ENCODE results near the gene BIVM.
"Not testable (repeated sequence)": the region's sequence is repeated elsewhere in the genome, so short reads cannot be mapped to it uniquely, and the experiment has no call there.

Gene BIVM

DNA sequence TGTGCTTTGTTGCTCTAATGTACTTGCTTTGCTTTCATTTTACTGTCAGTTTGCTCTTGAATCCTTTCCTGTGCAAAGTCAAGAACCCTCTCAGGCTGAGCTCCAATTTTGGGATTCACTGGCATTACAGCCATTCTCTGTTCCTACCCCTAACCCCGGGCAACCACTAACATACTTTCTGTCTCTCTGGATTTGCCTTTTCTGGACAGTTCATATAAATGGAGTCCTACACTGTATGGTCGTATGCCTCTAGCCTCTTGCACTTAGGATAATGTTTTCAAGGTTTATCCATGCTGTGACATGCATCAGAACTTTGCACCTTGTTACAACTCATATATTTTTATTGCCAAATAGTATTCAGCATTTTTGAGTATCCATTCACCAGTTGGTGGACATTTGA is 22.6 kb upstream of the BIVM start:
- Histone ChIP-seq H4K20me1 (ENCODE audit: insufficient read depth, low read length) (no peaks in the 10 kb centered on the region), H3K4me2 (ENCODE audit: insufficient read depth, low read length) (no peak overlapping the region), H3K36me3 (ENCODE audit: insufficient read depth, low read length) (0 out of 2 replicates have a peak, but pooled peaks cover 4% of the 10 kb centered on the region), H3K79me2 (ENCODE audit: insufficient read depth, low read length) (peaks cover 22% of the 10 kb centered on the region), H2AFZ (ENCODE audit: low read depth, low read length) (no peak overlapping the region), H3K4me1 (ENCODE audit: insufficient read depth, low read length) (peaks cover 59% of the 10 kb centered on the region), H3K9me3 (ENCODE audit: insufficient read depth, low read length, severe bottlenecking) (no peaks in the 10 kb centered on the region), H3K9ac (ENCODE audit: low read depth, low read length) (no peak overlapping the region), H3K27ac (ENCODE audit: low read length) (no peak overlapping the region), H3K4me3 (ENCODE audit: low read depth in 1 of 2, low read length in 2 of 2) (no peak overlapping the region), H3K27me3 (ENCODE audit: insufficient read depth, low read length, poor library complexity) (no peaks in the 10 kb centered on the region)
- no peak for DNase-seq
- ATAC-seq (ENCODE audit: insufficient read depth, low read depth), result no peak
- TF ChIP-seq, protein P1, sequence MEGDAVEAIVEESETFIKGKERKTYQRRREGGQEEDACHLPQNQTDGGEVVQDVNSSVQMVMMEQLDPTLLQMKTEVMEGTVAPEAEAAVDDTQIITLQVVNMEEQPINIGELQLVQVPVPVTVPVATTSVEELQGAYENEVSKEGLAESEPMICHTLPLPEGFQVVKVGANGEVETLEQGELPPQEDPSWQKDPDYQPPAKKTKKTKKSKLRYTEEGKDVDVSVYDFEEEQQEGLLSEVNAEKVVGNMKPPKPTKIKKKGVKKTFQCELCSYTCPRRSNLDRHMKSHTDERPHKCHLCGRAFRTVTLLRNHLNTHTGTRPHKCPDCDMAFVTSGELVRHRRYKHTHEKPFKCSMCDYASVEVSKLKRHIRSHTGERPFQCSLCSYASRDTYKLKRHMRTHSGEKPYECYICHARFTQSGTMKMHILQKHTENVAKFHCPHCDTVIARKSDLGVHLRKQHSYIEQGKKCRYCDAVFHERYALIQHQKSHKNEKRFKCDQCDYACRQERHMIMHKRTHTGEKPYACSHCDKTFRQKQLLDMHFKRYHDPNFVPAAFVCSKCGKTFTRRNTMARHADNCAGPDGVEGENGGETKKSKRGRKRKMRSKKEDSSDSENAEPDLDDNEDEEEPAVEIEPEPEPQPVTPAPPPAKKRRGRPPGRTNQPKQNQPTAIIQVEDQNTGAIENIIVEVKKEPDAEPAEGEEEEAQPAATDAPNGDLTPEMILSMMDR (IDR thresholded peaks at IDR 0.05; ENCODE audit: borderline replicate concordance, extremely low read depth, low read length, poor library complexity, severe bottlenecking), result no peak
- TF ChIP-seq EZH2 (IDR thresholded peaks at IDR 0.05; ENCODE audit: borderline replicate concordance, low read depth, low read length, severe bottlenecking), result no peak

DNA sequence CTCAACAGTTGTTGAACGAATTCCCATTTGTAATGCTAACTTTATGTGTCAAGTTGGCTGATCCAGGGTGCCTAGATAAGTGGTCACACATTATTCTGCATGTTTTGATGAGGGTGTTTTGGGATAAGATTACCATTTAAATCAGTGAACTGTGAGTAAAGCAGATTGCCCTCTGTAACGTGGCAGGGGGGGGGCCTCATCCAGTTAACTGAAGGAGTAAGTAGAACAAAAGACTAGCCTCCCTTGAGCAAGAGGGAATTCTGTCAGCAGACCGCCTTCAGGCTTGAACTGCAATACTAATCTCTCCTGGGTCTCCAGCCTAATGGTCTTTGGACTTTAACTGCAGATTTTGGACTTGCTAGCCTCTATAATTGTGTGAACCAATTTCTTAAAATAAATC is 21.2 kb upstream of the BIVM start:
- Histone ChIP-seq H2AFZ (ENCODE audit: low read depth, low read length) (no peak overlapping the region), H3K9me3 (ENCODE audit: insufficient read depth, low read length, severe bottlenecking) (no peaks in the 10 kb centered on the region), H3K79me2 (ENCODE audit: insufficient read depth, low read length) (peaks cover 7% of the 10 kb centered on the region), H3K27ac (ENCODE audit: low read length) (no peak overlapping the region), H3K27me3 (ENCODE audit: insufficient read depth, low read length, poor library complexity) (no peaks in the 10 kb centered on the region), H3K9ac (ENCODE audit: low read depth, low read length) (no peak overlapping the region), H4K20me1 (ENCODE audit: insufficient read depth, low read length) (no peaks in the 10 kb centered on the region), H3K4me3 (ENCODE audit: low read depth in 1 of 2, low read length in 2 of 2) (no peak overlapping the region), H3K4me2 (ENCODE audit: insufficient read depth, low read length) (no peak overlapping the region), H3K4me1 (ENCODE audit: insufficient read depth, low read length) (peaks cover 44% of the 10 kb centered on the region), H3K36me3 (ENCODE audit: insufficient read depth, low read length) (no peaks in the 10 kb centered on the region)
- no peak for TF ChIP-seq EZH2 (IDR thresholded peaks at IDR 0.05; ENCODE audit: borderline replicate concordance, low read depth, low read length, severe bottlenecking)
- TF ChIP-seq, protein P1 (IDR thresholded peaks at IDR 0.05; ENCODE audit: borderline replicate concordance, extremely low read depth, low read length, poor library complexity, severe bottlenecking), result no peak
- DNase-seq (no peak), ATAC-seq (ENCODE audit: insufficient read depth, low read depth) (no peak)

DNA sequence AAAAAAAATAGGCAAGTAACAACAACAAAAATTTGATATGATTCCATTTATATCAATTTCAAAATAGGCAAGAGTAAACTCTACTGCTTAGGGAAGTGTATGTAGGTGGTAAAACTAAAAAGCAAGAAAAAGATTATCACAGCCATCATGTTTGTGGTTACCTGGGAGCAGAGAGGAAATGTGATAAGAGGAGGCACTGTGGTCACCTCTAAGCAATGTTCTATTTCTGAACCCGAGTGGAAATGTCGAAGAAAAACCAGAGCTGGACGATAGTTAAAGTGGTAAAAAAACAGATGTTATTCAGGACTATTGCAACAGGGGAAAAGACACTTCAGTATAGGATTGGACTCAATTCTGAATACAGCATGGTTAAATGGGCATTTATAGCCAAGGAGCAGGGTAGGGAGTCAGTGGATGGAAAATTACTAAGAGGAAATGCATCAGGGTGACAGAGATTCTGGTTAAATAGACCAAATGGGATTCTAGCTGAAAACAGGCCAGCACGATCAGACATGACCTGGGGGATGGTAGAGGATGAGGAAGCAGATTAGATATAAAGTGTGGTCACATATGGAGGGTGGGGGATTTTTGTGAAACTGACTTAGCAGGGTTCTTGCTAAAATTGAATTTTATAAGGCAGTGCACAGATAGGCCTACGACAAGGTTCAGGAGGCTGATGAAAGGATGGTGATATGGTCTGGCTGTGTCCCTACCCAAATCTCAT is 19.3 kb upstream of the BIVM start:
- Histone ChIP-seq H3K4me1 (ENCODE audit: insufficient read depth, low read length) (peaks cover 32% of the 10 kb centered on the region), H3K4me3 (ENCODE audit: low read depth in 1 of 2, low read length in 2 of 2) (no peak overlapping the region), H2AFZ (ENCODE audit: low read depth, low read length) (peak overlapping the region; percentile 38; the same call in 1 of the 2 replicates), H4K20me1 (ENCODE audit: insufficient read depth, low read length) (no peaks in the 10 kb centered on the region), H3K4me2 (ENCODE audit: insufficient read depth, low read length) (peak overlapping the region; percentile 50), H3K79me2 (ENCODE audit: insufficient read depth, low read length) (no peaks in the 10 kb centered on the region), H3K9ac (ENCODE audit: low read depth, low read length) (peak overlapping the region; percentile 17; the same call in 1 of the 2 replicates), H3K36me3 (ENCODE audit: insufficient read depth, low read length) (no peaks in the 10 kb centered on the region), H3K9me3 (ENCODE audit: insufficient read depth, low read length, severe bottlenecking) (no peaks in the 10 kb centered on the region), H3K27me3 (ENCODE audit: insufficient read depth, low read length, poor library complexity) (no peaks in the 10 kb centered on the region), H3K27ac (ENCODE audit: low read length) (peak overlapping the region; percentile 67)
- DNase-seq (peak; percentile 45), ATAC-seq (ENCODE audit: insufficient read depth, low read depth) (peak; percentile 80)
- TF ChIP-seq EZH2 (IDR thresholded peaks at IDR 0.05; ENCODE audit: borderline replicate concordance, low read depth, low read length, severe bottlenecking), result no peak
- TF ChIP-seq, protein P1 (IDR thresholded peaks at IDR 0.05; ENCODE audit: borderline replicate concordance, extremely low read depth, low read length, poor library complexity, severe bottlenecking), result no peak

DNA sequence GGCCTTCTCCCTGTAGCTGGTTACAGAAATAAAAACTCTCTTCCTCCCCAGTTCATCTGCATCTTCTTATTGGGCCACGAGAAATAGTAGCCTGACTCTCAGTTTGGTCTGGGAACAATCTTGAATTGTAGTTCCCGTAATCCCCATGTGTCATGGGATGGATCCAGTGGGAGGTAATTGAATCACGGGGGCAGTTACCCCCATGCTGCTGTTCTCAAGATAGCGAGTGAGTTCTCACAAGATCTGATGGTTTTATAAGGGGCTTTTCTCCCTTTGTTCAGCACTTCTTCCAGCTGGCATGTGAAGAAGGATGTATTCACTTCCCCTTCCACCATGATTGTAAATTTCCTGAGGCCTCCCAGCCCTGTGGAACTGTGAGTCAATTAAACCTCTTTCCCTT is 18.3 kb upstream of the BIVM start:
- not testable (repeated sequence) for H3K27ac ChIP-seq (ENCODE audit: low read length); DNase-seq; H3K4me2 ChIP-seq (ENCODE audit: insufficient read depth, low read length); H3K9ac ChIP-seq (ENCODE audit: low read depth, low read length); H4K20me1 ChIP-seq (ENCODE audit: insufficient read depth, low read length); H3K79me2 ChIP-seq (ENCODE audit: insufficient read depth, low read length); H3K36me3 ChIP-seq (ENCODE audit: insufficient read depth, low read length); H2AFZ ChIP-seq (ENCODE audit: low read depth, low read length); H3K4me3 ChIP-seq (ENCODE audit: low read depth in 1 of 2, low read length in 2 of 2); H3K27me3 ChIP-seq (ENCODE audit: insufficient read depth, low read length, poor library complexity); H3K9me3 ChIP-seq (ENCODE audit: insufficient read depth, low read length, severe bottlenecking); ATAC-seq (ENCODE audit: insufficient read depth, low read depth)
- H3K4me1 ChIP-seq (ENCODE audit: insufficient read depth, low read length), result peaks cover 27% of the 10 kb centered on the region

All from DND-41 (cell line).